Activated CD4-positive, alpha-beta T cell treated with anti-CD3 and anti-CD28 coated beads, Interleukin-2, amount 10 ng/mL, durations not matched to agents 24 days and 14 days (primary cell): ENCODE data around the gene ITGAE. TPM values are rescaled to one million over a fixed set of nuclear protein-coding genes. Genes with fewer than 3 reads are reported as not detected.

Experiments
- DNase-seq: peaks from one replicate; pipeline ENCODE4 v3.0.0; 2022
- H3K27ac Mint-ChIP-seq: one replicate; pipeline ENCODE4 v1.8.0; 2022; ENCODE audit warnings: mild to moderate bottlenecking, mixed read lengths
- H3K27me3 Mint-ChIP-seq: one replicate; pipeline ENCODE4 v1.8.0; 2022; ENCODE audit warnings: mixed read lengths
- H3K36me3 Mint-ChIP-seq: one replicate; pipeline ENCODE4 v1.8.0; 2022; ENCODE audit warnings: low read depth, mild to moderate bottlenecking, mixed read lengths
- H3K4me1 Mint-ChIP-seq: one replicate; pipeline ENCODE4 v1.8.0; 2021; ENCODE audit warnings: mixed read lengths
- H3K4me3 Mint-ChIP-seq: one replicate; pipeline ENCODE4 v1.8.0; 2022; ENCODE audit warnings: mild to moderate bottlenecking, moderate library complexity, mixed read lengths
- H3K9me3 Mint-ChIP-seq: one replicate; pipeline ENCODE4 v1.8.0; 2021; ENCODE audit warnings: mixed read lengths
- intact Hi-C: fragments of 100-400 bp; cut with micrococcal nuclease; formaldehyde crosslinking; loops from one replicate; pipeline ENCODE4 v1.15.1; 2023
- total RNA-seq: library from RNA; stranded (reverse); gene quantifications from 2 replicates; pipeline ENCODE4 v1.2.3, GENCODE V29; 2022

ITGAE gene
- total RNA-seq, 1 donor from 2014 or later = 33.9 TPM

DNA sequence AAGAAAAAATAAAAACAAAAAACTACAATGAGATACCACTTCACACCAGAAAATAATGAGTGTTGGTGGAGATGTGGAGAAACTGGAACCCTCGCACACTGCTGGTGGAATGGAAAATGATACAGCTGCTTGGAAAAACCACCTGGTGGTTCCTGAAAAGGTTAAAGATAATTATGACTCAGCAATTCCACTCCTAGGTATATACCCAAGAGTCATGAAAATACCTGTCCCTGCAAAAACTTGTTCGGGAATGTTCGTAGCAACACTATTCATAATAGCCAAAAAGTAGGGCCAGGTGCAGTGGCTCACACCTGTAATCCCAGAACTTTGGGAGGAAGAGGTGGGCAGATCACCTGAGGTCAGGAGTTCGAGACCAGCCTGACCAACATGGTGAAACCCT, 8.1 kb upstream of the ITGAE start:
- H3K4me3 Mint-ChIP-seq = no peak overlapping the region
- intact Hi-C loops = no loop called here
- DNase-seq = no peak
- H3K9me3 Mint-ChIP-seq = no peaks in the 10 kb centered on the region
- peaks cover 46% of the 10 kb centered on the region for H3K36me3 Mint-ChIP-seq
- H3K27me3 Mint-ChIP-seq = no peaks in the 10 kb centered on the region
- H3K4me1 Mint-ChIP-seq = peaks cover 18% of the 10 kb centered on the region
- no peak overlapping the region for H3K27ac Mint-ChIP-seq

DNA sequence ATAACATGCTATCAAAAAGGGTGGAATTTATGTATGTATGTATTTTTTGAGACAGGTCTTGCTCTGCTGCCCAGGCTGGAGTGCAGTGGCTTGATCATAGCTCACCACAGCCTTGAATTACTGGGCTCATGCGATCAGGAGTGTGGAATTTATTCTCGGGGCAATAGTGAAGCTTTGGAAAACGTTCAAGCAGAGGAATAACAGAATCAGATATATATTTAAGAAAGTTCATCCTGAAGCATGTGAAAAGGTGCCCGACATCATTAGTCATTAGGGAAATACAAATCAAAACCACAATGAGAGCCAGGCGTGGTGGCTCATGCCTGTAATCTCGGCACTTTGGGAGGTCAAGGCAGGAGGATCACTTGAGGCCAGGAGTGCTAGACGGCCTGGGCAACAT, 7.7 kb upstream of the ITGAE start:
- DNase-seq = no peak
- H3K4me1 Mint-ChIP-seq = peaks cover 20% of the 10 kb centered on the region
- no peaks in the 10 kb centered on the region for H3K27me3 Mint-ChIP-seq
- intact Hi-C loops = no loop called here
- peaks cover 44% of the 10 kb centered on the region for H3K36me3 Mint-ChIP-seq
- no peak overlapping the region for H3K4me3 Mint-ChIP-seq
- no peaks in the 10 kb centered on the region for H3K9me3 Mint-ChIP-seq
- peak overlapping the region; percentile 16 for H3K27ac Mint-ChIP-seq

DNA sequence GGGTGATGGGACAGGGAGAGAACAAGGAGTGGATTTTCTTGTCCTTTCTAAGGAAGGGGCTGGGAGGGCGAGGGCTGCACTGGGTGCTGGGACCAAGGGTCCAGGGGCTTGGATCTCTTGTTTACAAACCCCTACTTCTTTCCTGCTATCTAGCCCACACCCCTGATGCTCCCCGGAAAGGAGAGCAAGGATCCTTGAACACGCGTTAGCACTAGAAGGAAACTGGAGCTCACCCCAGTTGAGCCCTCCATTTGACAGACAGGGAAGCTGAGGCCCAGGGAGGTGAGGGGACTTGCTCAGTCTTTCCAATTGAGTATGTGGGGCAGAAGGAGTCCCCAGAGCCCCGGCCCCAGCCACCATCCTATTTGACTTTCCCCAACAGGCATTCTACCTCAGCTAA, 4.6 kb upstream of the ITGAE start:
- Mint-ChIP-seq H3K36me3 (peaks cover 30% of the 10 kb centered on the region), H3K4me1 (peaks cover 24% of the 10 kb centered on the region), H3K4me3 (no peak overlapping the region), H3K27me3 (no peaks in the 10 kb centered on the region), H3K9me3 (no peaks in the 10 kb centered on the region), H3K27ac (no peak overlapping the region)
- DNase-seq = no peak
- intact Hi-C loops = no loop called here

DNA sequence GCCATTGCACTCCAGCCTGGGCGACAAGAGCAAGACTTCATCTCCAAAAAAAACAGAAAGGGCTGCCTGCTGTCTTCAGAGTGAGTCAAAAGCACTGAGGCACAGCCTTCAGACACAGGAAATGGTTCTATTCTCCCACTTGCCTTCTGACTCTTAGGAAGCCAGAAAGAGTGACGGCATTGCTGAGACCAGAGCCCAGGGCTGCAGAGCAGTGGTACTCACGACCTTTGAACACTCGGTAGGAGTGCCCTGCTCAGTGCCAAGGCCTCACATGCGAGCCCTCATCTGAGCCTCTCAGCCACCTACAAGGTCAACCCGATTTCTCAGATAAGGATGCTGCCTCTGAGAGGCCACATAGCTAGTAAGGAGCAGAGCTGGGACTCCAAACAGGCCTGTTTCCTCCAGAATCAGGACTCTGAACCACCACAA, 3.5 kb upstream of the ITGAE start:
- peak; percentile 70 for DNase-seq
- Mint-ChIP-seq H3K4me3 (no peak overlapping the region), H3K27me3 (no peaks in the 10 kb centered on the region), H3K4me1 (peaks cover 24% of the 10 kb centered on the region), H3K27ac (peak overlapping the region; percentile 69), H3K36me3 (peaks cover 24% of the 10 kb centered on the region), H3K9me3 (no peaks in the 10 kb centered on the region)
- intact Hi-C loops = no loop called here

DNA sequence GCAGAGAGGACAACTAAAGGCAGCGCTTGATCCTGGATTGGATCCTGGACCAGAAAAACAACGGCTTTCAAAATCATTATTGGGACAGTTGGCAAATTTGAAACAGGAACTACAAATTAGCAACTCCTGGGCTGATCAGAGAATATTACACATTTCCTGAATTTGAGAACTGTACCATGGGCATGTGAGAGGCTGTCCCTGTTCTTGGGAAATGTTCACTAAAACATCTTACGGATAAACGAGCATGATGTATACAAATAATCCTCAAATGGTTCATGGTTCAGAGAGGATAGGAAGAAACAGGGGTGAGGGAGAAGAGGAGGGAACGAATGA, 2.3 kb upstream of the ITGAE start:
- Mint-ChIP-seq H3K27me3 (no peaks in the 10 kb centered on the region), H3K4me1 (peaks cover 22% of the 10 kb centered on the region), H3K9me3 (no peaks in the 10 kb centered on the region), H3K36me3 (peaks cover 18% of the 10 kb centered on the region), H3K4me3 (no peak overlapping the region), H3K27ac (no peak overlapping the region)
- intact Hi-C loops = no loop called here
- no peak for DNase-seq

DNA sequence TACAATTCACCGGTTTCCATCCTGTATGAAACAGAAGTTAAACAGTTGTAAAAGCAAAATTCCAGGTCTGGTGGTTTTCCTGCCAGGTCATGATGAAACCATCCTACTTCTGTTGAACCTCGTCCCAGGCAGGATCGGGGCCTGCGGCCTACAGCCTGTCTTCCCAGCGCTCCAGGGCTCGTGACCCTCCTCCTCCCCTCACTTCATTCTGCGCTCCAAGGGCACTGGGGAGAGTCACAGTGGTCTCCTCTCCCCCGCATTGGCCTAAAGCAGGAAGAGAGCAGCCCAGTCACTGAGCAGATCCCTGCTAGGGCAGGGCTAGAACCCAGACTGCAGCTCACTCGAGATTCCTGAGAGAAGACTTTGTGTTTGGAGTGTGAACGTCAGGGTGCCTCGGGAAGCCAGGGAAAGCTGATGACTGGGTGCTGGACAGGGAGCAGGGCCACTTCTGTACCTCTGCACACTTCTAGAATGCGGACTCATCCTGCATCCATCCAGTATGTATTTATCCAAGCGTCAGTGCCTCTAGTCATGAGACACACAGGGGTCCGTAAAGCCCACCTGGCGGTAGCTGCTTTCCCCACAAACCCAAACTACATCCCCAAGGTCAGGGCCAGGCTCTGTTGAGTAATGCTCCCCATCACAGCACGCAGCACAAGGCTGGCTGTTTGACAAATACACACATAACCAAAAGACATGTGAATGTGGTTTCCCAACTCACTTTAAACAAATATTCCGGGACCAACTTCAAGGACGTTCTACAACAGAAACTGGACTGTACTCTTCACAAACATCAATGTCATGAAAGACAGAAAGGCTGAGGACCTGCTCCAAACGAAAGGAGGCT, 1.7 kb upstream of the ITGAE start:
- Mint-ChIP-seq H3K27me3 (no peaks in the 10 kb centered on the region), H3K9me3 (no peaks in the 10 kb centered on the region), H3K4me1 (peaks cover 22% of the 10 kb centered on the region), H3K36me3 (peaks cover 14% of the 10 kb centered on the region), H3K27ac (no peak overlapping the region), H3K4me3 (no peak overlapping the region)
- intact Hi-C loops = no loop called here
- DNase-seq = no peak

DNA sequence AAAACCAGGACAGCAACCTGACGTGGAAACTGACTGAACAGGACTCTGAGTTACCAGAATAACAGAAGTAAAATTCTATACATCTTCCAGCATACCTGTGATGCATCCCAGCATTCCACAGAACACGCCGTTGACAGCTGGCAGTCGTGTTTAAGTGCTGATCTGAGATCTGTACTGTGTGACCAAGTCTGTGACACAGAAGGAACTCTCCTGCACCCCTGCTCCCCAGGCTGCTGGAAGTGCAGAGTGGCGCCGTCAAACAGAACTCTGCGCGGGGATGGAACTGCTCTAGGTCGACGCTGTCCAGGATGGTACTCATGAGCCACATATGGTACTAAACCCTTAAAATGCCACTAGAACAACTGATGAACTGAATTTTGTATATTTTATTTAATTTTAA, 804 bp upstream of the ITGAE start:
- H3K4me3 Mint-ChIP-seq = no peak overlapping the region
- DNase-seq = no peak
- no peak overlapping the region for H3K27ac Mint-ChIP-seq
- H3K4me1 Mint-ChIP-seq = peaks cover 22% of the 10 kb centered on the region
- no peaks in the 10 kb centered on the region for H3K9me3 Mint-ChIP-seq
- H3K27me3 Mint-ChIP-seq = no peaks in the 10 kb centered on the region
- H3K36me3 Mint-ChIP-seq = peaks cover 6% of the 10 kb centered on the region
- intact Hi-C loops = no loop called here

DNA sequence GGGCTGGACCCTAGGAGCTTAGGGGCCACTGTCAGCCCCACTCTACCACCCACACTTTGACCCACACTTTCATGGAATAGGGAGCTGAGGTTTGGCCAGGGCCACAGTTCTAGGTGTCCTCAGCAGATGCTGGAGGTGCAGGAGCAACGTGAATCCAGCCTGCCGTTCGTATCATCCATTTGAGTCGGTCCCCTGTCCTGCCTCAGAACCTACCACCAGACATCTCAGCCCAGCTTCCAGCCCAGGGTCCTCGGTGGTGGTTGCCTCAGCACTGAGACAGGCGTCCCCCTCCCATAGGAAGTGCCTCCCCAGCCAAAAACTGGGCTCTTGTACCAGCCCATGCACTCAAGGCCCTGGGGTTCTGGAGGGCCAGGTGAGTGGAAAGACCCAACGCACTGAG, 359 bp upstream of the ITGAE start:
- Mint-ChIP-seq H3K9me3 (no peaks in the 10 kb centered on the region), H3K27ac (no peak overlapping the region), H3K27me3 (no peaks in the 10 kb centered on the region), H3K36me3 (peaks cover 6% of the 10 kb centered on the region), H3K4me1 (peaks cover 26% of the 10 kb centered on the region), H3K4me3 (no peak overlapping the region)
- DNase-seq = no peak
- intact Hi-C loops = no loop called here

DNA sequence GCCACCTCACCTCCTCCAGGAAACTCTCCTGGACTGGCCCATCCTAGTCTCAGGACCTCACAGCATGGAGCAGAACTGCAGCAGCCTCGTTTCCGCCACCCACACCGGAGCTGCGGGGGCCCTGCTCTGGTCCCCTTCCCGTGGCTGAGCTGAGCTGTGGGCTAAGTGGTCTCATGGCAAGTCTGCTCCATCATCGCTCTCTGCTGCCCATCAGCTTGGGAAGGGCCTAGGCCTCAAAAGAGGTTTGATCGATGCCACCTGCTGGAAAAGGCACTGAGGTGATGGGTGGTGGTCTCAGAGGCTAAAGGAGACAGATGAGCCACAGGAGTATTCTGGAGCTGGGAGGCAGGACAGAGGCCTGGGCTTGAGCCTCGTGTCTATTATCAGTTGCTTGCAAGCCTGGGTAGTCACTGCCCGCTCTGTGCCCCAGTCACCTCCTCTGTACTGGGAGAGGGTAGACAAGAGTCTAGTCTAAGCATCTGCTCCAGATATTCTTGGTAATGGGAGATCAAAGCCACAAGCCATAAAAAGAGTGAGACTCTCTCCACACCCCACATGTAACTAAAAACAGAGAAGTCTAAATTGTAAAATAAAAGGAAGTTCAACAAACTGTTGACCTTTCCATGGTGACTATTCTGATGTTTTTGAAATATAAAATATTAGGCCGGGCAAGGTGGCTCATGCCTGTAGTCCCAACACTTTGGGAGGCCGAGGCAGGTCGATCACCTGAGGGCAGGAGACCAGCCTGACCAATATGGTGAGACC, 1.6 kb downstream of the ITGAE start:
- Mint-ChIP-seq H3K4me3 (no peak overlapping the region), H3K9me3 (no peaks in the 10 kb centered on the region), H3K27me3 (no peaks in the 10 kb centered on the region), H3K4me1 (peaks cover 34% of the 10 kb centered on the region), H3K36me3 (peaks cover 2% of the 10 kb centered on the region), H3K27ac (no peak overlapping the region)
- intact Hi-C loops = no loop called here
- DNase-seq = no peak

DNA sequence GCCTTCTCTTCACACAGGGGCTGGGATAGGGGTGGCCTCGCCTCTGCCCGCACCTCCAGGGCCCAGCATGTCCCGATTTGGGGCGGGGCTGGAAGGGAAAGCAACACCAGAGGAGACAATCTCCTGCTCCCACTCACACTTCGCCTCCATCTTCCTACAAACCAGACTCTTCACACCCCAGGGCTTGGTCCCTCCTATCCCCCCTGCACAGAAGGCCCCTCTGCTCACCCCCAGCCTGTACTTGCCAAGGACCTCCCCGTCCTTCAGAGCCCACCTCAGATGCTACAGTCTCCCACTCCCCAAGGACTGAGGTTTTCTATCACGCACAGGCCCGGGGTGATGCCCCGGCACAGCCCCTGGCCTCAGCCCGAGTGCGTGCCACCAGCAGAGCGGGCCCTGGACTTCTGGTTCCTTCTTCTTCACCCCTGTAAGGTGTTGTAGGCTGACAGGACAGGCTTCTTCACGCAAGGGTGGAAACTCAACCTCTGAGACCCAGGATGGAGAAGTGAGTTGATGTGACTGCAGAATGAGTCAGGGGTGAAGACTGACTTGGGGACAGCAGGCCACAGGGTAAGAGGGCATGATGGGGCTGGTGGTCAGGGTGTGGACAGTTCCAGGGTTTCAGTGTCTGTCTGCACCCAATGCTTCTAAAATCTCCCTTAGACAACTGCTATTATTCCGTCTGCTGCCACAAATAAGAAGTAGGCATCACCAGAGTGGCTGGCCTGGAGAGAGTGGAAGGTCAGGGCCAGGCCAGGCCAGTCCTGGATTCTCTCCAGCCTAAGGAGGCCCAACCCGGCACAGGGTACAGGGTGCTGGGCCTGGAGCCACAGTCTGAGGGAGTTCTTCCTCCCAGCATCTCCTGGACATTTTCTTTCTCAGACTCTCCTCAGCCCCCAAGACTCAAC, 2.5 kb downstream of the ITGAE start:
- H3K36me3 Mint-ChIP-seq = peaks cover 2% of the 10 kb centered on the region
- H3K4me3 Mint-ChIP-seq = no peak overlapping the region
- H3K9me3 Mint-ChIP-seq = no peaks in the 10 kb centered on the region
- no peak for DNase-seq
- no peaks in the 10 kb centered on the region for H3K27me3 Mint-ChIP-seq
- intact Hi-C loops = no loop called here
- peaks cover 30% of the 10 kb centered on the region for H3K4me1 Mint-ChIP-seq
- H3K27ac Mint-ChIP-seq = no peak overlapping the region

DNA sequence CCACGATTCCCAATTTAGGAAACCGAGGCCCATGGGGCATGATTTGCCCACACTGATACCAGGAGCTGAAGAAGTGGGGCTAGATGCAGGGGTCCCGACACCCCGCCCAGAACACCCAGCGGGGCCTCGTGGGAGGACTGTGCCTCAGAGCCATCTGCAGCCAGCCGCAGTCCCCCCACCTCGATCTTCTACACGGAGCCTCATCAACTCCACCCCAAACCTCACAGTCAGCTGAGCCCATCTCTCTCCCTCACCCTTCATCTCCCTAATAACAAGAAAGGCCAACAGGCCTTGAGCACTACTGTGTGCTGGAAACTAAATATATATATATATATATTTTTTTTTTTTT, 4.2 kb downstream of the ITGAE start:
- no peaks in the 10 kb centered on the region for H3K27me3 Mint-ChIP-seq
- peaks cover 31% of the 10 kb centered on the region for H3K4me1 Mint-ChIP-seq
- no peaks in the 10 kb centered on the region for H3K9me3 Mint-ChIP-seq
- DNase-seq = no peak
- no peaks in the 10 kb centered on the region for H3K36me3 Mint-ChIP-seq
- H3K4me3 Mint-ChIP-seq = peak overlapping the region; percentile 43
- intact Hi-C loops = loop anchor here (1.0 kb wide), 1 partner anchor 33 kb away; no protein-coding TSS in a partner anchor
- H3K27ac Mint-ChIP-seq = peak overlapping the region; percentile 34

DNA sequence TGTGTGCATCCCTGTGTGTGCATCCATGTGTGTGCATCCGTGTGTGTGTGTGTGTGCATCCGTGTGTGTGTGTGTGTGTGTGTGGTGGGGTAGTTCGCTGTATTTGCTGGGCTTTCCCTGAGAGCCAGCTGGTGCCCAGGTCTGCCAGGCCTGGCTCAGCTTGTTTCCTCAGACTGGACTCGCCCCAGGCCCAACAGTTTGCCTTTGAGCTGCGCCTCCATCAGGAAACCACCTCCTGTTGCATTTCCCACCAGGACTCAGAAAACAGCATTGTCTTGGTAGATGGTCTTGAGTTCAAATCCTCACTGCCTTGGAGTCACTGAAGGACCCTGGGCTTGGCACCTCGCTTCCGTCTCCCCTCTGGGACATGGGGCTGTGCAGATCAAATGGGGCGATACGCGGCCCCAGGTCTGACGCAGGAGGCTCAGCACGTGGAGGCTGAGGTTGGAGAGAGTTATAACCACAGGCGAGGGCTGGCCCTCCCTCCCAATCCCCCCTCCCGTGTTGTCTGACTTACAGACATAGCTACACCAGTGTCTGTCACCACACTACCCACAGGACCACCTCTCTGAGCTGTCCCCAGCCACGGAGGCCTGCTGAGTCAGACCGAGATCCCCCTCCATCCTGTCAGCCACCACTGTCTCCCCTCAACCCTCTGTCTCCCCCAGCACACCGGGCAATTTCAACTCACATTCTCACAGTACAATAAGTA, 4.7 kb downstream of the ITGAE start:
- Mint-ChIP-seq H3K27ac (peak overlapping the region; percentile 34), H3K4me3 (peak overlapping the region; percentile 43)
- intact Hi-C loops = loop anchor here (1.0 kb wide), 1 partner anchor 33 kb away; no protein-coding TSS in a partner anchor

DNA sequence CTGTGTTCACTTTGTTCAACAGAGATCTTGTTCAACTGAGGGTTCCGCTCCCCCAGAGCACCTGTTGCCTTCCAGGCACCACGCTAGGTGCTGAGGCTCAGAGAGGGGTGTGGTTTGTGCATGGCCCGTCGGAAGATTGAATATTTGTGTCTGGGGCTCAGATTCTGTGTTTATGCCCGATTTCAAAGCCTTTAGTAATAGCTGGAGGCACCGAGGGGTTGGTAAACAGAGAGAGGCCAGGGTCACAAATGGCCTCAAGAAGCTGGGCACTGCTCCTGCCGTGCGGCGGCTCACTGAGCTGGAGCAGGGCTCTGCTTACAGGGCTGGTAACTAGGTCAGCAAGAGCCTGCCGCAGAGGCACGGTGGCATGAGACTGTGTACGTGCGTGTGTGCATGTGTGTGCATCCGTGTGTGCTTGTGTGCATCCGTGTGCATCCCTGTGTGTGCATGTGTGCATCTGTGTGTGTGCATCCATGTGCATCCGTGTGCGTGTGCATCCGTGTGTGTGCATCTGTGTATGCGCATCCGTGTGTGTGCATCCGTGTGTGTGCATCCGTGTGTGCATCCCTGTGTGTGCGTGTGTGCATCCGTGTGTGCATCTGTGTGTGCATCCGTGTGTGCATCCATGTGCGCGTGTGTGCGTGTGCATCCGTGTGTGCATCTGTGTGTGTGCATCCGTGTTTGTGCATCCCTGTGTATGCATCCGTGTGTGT, 5.4 kb downstream of the ITGAE start:
- Mint-ChIP-seq H3K4me1 (peaks cover 36% of the 10 kb centered on the region), H3K27ac (no peak overlapping the region), H3K4me3 (no peak overlapping the region), H3K9me3 (no peaks in the 10 kb centered on the region), H3K27me3 (no peaks in the 10 kb centered on the region), H3K36me3 (no peaks in the 10 kb centered on the region)
- intact Hi-C loops = loop anchor here (1.0 kb wide), 1 partner anchor 32 kb away; no protein-coding TSS in a partner anchor
- DNase-seq = no peak

More for the DNA sequence above, 4.7 kb downstream of the ITGAE start:
- Mint-ChIP-seq H3K27me3 (no peaks in the 10 kb centered on the region), H3K36me3 (no peaks in the 10 kb centered on the region), H3K4me1 (peaks cover 36% of the 10 kb centered on the region), H3K9me3 (no peaks in the 10 kb centered on the region)
- peak; percentile 83 for DNase-seq
